Measurements from ENCODE around the gene TNS2. TPM values are rescaled to one million over a fixed set of nuclear protein-coding genes. Genes with fewer than 3 reads are reported as not detected.
"Not testable (repeated sequence)": the region's sequence is repeated elsewhere in the genome, so short reads cannot be mapped to it uniquely, and the experiment has no call there.

TNS2 gene
- total RNA-seq, 1 experiment from 2014 or later: 13.1 TPM

DNA sequence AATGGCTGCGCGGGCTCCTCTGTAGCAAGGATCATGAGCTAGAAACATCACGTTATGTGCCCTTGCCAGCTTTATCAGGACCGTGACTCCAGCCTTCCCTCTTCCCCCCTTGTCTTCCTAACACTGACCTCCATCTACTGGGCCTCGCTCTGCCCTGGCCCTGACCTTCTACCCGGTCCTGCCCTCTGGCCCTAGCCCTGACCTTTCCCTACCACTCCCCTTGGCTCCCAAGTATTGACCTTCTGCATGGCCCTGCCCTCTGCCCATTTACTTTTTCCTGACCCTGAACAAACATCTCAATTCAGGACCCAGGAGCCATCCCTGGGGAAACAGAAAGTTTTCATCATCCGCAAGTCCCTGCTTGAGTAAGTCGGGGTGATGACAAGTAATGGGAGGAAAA, 55.4 kb downstream of the TNS2 start:
- H3K79me2 ChIP-seq (ENCODE audit: low read length): no peaks in the 10 kb centered on the region
- H4K20me1 ChIP-seq (ENCODE audit: low read length): no peaks in the 10 kb centered on the region
- H3F3A ChIP-seq (ENCODE audit: low read length, unreplicated experiment): peaks cover under 1% of the 10 kb centered on the region
- DNase-seq (no peak), ATAC-seq (no peak)
- no peaks in the 10 kb centered on the region for H3K9me2 ChIP-seq (replicated peaks; ENCODE audit: low read length)
- H3K4me2 ChIP-seq (ENCODE audit: low read length): no peak overlapping the region
- H3K4me3 ChIP-seq (ENCODE audit: low read length): no peak overlapping the region
- H2AFZ ChIP-seq (ENCODE audit: low read length): no peak overlapping the region
- no TSS peak for BruUV-seq (replicated peaks)
- no peaks in the 10 kb centered on the region for H3K9me3 ChIP-seq (ENCODE audit: low read length)
- H3K36me3 ChIP-seq (ENCODE audit: low read depth, low read length): 0 out of 2 replicates have a peak, but pooled peaks cover 3% of the 10 kb centered on the region
- H3K27ac ChIP-seq (ENCODE audit: low read length): no peak overlapping the region
- TF ChIP-seq EZH2 (IDR thresholded peaks at IDR 0.05; ENCODE audit: low read length, unreplicated experiment) (no peak), EZH2phosphoT487 (IDR thresholded peaks at IDR 0.05; ENCODE audit: borderline replicate concordance, low read length) (no peak)
- TF ChIP-seq, protein P1, sequence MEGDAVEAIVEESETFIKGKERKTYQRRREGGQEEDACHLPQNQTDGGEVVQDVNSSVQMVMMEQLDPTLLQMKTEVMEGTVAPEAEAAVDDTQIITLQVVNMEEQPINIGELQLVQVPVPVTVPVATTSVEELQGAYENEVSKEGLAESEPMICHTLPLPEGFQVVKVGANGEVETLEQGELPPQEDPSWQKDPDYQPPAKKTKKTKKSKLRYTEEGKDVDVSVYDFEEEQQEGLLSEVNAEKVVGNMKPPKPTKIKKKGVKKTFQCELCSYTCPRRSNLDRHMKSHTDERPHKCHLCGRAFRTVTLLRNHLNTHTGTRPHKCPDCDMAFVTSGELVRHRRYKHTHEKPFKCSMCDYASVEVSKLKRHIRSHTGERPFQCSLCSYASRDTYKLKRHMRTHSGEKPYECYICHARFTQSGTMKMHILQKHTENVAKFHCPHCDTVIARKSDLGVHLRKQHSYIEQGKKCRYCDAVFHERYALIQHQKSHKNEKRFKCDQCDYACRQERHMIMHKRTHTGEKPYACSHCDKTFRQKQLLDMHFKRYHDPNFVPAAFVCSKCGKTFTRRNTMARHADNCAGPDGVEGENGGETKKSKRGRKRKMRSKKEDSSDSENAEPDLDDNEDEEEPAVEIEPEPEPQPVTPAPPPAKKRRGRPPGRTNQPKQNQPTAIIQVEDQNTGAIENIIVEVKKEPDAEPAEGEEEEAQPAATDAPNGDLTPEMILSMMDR (conservative IDR thresholded peaks at IDR 0.05; ENCODE audit: low read depth, low read length): no peak
- ChIA-PET CTCF (no interaction called here), POLR2A (ENCODE audit: unreplicated experiment) (no interaction called here)
- no peak overlapping the region for H3K9ac ChIP-seq (ENCODE audit: low read length)
- H3K27me3 ChIP-seq (ENCODE audit: low read length): no peaks in the 10 kb centered on the region
- intact Hi-C loops (cut with micrococcal nuclease): no loop called here
- peaks cover 3% of the 10 kb centered on the region; the same call in 1 of the 2 replicates for H3K4me1 ChIP-seq (ENCODE audit: insufficient read depth, low read length)

- no peaks in the 10 kb centered on the region for H3K9me3 ChIP-seq (ENCODE audit: low read length)
- H3F3A ChIP-seq (ENCODE audit: low read length, unreplicated experiment): no peaks in the 10 kb centered on the region
- no peak overlapping the region for H3K9ac ChIP-seq (ENCODE audit: low read length)
- H3K9me2 ChIP-seq (replicated peaks; ENCODE audit: low read length): no peaks in the 10 kb centered on the region
- no peaks in the 10 kb centered on the region for H4K20me1 ChIP-seq (ENCODE audit: low read length)
- H3K4me1 ChIP-seq (ENCODE audit: insufficient read depth, low read length): no peaks in the 10 kb centered on the region
- H3K27me3 ChIP-seq (ENCODE audit: low read length): no peaks in the 10 kb centered on the region
- intact Hi-C loops (cut with micrococcal nuclease): no loop called here
- H3K36me3 ChIP-seq (ENCODE audit: low read depth, low read length): 0 out of 2 replicates have a peak, but pooled peaks cover 3% of the 10 kb centered on the region
- no peak overlapping the region for H3K27ac ChIP-seq (ENCODE audit: low read length)
- H2AFZ ChIP-seq (ENCODE audit: low read length): no peak overlapping the region
- ATAC-seq (no peak), DNase-seq (no peak)
- ChIA-PET CTCF (no interaction called here), POLR2A (ENCODE audit: unreplicated experiment) (no interaction called here)
- H3K4me2 ChIP-seq (ENCODE audit: low read length): no peak overlapping the region
- H3K79me2 ChIP-seq (ENCODE audit: low read length): no peaks in the 10 kb centered on the region
- no peak for TF ChIP-seq EZH2phosphoT487 (IDR thresholded peaks at IDR 0.05; ENCODE audit: borderline replicate concordance, low read length)
- no peak for TF ChIP-seq EZH2 (IDR thresholded peaks at IDR 0.05; ENCODE audit: low read length, unreplicated experiment)
- TF ChIP-seq, protein P1 (conservative IDR thresholded peaks at IDR 0.05; ENCODE audit: low read depth, low read length): no peak
- no TSS peak for BruUV-seq (replicated peaks)
- no peak overlapping the region for H3K4me3 ChIP-seq (ENCODE audit: low read length)
Observed at GRCh38 chr12:53105712-53106439, 56.0 kb downstream of the TNS2 start.

- no peaks in the 10 kb centered on the region for H3K4me1 ChIP-seq (ENCODE audit: insufficient read depth, low read length)
- CTCF ChIA-PET: no interaction called here
- H3F3A ChIP-seq (ENCODE audit: low read length, unreplicated experiment): no peaks in the 10 kb centered on the region
- no peak overlapping the region for H2AFZ ChIP-seq (ENCODE audit: low read length)
- H3K27me3 ChIP-seq (ENCODE audit: low read length): no peaks in the 10 kb centered on the region
- POLR2A ChIA-PET (ENCODE audit: unreplicated experiment): no interaction called here
- no peak overlapping the region for H3K4me2 ChIP-seq (ENCODE audit: low read length)
- TF ChIP-seq, protein P1 (conservative IDR thresholded peaks at IDR 0.05; ENCODE audit: low read depth, low read length): no peak
- TF ChIP-seq EZH2phosphoT487 (IDR thresholded peaks at IDR 0.05; ENCODE audit: borderline replicate concordance, low read length) (no peak), EZH2 (IDR thresholded peaks at IDR 0.05; ENCODE audit: low read length, unreplicated experiment) (no peak)
- BruUV-seq (replicated peaks): no TSS peak
- H3K4me3 ChIP-seq (ENCODE audit: low read length): no peak overlapping the region
- no peak overlapping the region for H3K27ac ChIP-seq (ENCODE audit: low read length)
- H3K36me3 ChIP-seq (ENCODE audit: low read depth, low read length): no peaks in the 10 kb centered on the region
- no peaks in the 10 kb centered on the region for H3K9me3 ChIP-seq (ENCODE audit: low read length)
- no peaks in the 10 kb centered on the region for H4K20me1 ChIP-seq (ENCODE audit: low read length)
- no peak for DNase-seq
- intact Hi-C loops (cut with micrococcal nuclease): no loop called here
- H3K9ac ChIP-seq (ENCODE audit: low read length): no peak overlapping the region
- no peak for ATAC-seq
- no peaks in the 10 kb centered on the region for H3K79me2 ChIP-seq (ENCODE audit: low read length)
- H3K9me2 ChIP-seq (replicated peaks; ENCODE audit: low read length): no peaks in the 10 kb centered on the region
Observed at GRCh38 chr12:53107122-53107521, 57.3 kb downstream of the TNS2 start.

GRCh38 chr12:53112431-53112830, 62.6 kb downstream of the TNS2 start:
- CTCF ChIA-PET; ATAC-seq; H3K9me3 ChIP-seq (ENCODE audit: low read length); H3K4me1 ChIP-seq (ENCODE audit: insufficient read depth, low read length); H3K79me2 ChIP-seq (ENCODE audit: low read length); H3K27me3 ChIP-seq (ENCODE audit: low read length); H2AFZ ChIP-seq (ENCODE audit: low read length); H4K20me1 ChIP-seq (ENCODE audit: low read length); H3K36me3 ChIP-seq (ENCODE audit: low read depth, low read length); H3K4me3 ChIP-seq (ENCODE audit: low read length); DNase-seq; H3F3A ChIP-seq (ENCODE audit: low read length, unreplicated experiment); H3K9ac ChIP-seq (ENCODE audit: low read length); intact Hi-C loops (cut with micrococcal nuclease); H3K27ac ChIP-seq (ENCODE audit: low read length); BruUV-seq (replicated peaks); H3K9me2 ChIP-seq (replicated peaks; ENCODE audit: low read length); POLR2A ChIA-PET (ENCODE audit: unreplicated experiment); H3K4me2 ChIP-seq (ENCODE audit: low read length): not testable (repeated sequence)

Data from PC-3 (cell line).